Ammon's horn (tissue), 1 donor: ENCODE data around the gene C9orf50.

Experiments
- DNase-seq: peaks from one replicate; pipeline ENCODE4 v3.0.0-alpha.2; 2016; ENCODE audit warnings: low spot score

Gene C9orf50

DNA sequence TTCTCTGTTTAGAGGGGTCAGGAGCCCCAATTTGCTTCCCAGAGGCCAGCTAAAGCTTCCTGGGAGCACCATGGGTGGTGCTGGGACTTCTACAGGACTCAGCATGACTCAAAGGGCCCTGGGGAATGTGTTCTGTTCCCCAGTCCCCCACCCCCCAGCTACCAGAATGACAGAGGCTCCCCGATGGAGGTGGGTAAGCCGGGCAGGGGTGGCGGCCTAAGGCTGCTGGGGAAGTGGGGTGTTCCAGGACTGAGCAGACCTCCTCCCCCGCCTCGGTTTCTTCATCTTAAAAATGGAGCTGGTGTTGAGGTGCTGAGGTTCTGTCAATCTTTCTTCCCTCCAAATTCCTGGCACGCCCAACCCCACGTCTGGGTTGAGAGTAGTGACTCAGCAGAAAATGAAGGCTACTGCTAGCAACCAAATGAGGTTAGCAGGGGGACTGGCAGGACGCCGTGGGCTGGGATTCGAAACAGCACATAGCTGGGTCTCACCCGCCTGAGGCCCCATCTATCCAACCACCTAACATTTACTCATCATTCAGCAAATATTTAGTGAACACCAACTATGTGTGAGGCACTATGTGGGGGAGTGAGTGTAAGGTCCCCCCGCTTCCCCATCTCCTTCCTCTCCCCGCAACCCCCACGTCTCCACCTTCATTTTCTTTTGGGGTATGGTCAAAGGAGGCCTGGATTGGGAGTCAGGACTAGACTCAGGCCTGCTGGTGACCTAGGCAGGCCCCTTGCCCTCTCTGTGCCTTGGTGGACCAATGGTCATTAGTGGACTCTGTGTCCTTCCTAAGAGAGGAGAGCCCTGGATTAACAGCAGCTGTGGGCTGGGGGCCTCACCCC is 50.2 kb downstream of the C9orf50 start:
- peak; percentile 61 for DNase-seq

DNA sequence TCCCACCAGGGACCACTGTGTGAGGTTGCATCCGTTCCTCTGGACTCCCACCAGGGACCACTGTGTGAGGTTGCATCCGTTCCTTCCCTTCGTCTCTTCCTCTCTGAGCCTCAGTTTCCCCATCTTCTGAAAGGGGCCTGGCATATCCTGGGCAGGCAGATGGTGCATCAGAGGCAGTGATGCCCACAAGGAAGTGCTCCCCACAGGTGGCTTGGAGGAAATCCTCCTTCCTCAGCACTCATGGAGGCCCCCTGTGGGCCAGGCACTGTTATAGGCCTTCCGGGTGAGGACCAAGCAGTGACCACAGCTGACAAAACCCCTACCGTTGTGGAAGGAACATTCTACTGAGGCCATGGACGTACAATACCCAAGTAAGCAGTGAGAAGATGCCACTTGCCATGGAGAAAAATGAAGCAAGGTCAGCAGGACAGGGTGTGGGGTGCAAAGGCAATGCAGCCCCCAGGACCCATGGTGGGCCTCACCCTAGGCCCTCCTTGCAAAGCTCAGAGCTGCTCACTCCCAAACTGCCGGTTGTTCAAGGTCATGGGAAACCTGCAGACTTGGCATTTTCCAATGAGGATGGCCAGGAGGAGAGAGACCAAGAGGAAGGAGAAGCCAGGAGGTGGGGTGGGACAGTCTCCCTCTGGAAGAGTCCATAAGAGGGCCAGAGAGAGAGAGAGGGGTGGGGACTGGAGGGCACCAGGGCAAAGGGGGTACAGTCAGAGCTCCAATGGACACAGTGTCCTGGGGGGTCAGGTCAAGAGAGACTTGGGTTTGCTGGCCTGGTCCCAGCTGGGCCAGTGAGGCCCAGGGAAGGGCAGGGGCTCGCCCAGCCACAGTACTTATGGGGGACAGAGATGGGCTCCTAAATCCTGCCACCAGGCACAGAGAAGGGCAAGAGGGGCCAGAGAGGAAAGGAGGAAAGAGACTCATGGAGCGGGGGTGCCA is 51.1 kb downstream of the C9orf50 start:
- no peak for DNase-seq

DNA sequence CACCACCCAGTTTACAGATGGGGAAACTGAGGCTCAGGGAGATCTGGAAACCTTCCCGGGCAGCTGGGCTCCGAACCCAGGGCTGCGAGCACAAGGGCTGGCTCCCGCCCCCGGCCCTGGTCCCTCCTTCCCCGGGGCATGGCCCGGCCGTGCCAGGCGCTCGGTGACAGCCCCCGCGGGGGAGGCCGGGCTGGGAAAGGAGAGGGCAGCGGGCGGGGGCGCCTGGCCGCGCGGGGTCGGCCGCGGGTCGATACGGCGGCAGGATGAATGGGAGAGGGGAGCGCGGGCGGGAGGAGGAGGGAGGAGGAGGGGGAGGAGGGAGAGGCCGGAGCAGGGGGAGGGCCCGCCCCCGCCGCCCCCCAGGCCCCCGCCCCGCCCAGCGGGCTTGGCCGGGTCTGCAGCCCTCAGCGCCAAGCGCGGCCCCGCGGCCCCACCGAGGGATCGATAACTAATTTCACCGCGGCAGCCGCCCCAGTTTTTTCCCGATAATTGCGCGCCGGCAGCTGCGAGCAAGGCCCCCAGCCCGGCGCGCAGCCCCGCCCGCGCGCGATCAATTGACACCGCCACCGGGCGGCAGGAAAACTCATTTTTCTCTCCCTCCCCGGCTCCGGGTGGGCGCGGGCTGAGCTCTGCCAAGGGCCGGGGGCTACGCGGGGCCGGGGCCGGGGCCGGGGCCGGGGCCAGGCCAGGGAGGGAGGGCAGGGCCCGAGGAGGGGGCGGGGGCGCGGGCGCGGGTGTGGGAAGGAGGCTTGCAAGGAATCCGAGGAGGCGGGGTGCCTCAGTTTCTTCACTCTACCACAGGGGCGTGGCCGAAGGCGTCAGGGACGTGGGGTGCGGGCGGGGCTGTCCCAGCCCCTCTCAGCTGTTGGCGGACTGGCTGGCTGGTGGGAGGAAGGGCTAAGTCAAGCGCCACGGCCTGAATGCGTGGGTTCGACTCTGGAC is 52.1 kb downstream of the C9orf50 start:
- DNase-seq = peak; percentile 28

DNA sequence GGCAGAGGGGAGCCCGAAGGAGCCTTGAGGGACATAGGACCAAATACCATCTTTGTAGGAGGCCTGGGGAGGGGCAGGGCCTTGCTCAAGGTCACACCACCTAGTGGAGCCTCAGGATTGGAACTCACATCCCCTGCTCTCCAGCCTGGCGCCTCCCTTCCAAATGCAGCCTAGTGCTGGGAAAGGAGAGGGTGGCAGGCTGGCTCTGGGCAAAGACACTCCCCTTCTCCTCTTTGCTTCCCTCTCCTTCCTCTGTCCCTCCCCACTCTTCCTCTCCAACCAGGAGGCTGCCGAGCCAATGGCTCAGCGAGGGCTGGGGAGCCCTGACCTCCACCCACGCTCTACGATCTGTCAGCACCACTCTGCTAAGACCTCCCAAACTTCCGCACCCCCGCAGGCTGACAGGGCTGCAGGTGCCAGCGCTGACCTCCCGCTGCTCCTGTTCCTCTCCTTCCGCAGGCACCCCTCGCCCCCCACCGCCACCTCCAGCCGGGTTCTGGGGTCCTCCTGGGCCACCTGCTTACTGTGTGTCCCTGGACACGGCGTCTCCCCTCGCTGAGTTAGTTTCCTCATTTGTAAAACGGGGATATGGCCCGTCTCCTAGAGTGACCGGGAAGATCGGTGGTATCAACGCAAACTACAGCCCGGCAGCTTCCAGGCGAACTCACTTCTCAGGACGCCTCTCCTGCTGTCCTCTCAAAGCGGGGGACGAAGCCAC is 52.9 kb downstream of the C9orf50 start:
- peak; percentile 62 for DNase-seq

DNA sequence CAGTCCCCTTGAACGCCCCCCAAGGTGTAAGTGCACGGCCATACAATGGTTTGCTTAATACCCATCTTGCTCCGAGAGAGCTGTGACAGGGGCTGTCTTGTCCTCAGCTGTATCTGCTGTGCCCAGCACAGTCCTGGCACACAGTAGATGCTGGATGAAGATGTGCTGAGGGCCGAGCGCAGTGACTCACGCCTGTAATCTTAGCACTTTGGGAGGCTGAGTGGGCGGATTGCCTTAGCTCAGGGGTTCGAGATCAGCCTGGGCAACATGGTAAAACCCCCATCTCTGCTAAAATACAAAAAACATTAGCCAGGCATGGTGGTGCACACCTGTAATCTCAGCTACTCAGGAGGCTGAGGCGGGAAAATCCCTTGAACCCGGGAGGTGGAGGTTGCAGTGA is 53.6 kb downstream of the C9orf50 start:
- DNase-seq = no peak

DNA sequence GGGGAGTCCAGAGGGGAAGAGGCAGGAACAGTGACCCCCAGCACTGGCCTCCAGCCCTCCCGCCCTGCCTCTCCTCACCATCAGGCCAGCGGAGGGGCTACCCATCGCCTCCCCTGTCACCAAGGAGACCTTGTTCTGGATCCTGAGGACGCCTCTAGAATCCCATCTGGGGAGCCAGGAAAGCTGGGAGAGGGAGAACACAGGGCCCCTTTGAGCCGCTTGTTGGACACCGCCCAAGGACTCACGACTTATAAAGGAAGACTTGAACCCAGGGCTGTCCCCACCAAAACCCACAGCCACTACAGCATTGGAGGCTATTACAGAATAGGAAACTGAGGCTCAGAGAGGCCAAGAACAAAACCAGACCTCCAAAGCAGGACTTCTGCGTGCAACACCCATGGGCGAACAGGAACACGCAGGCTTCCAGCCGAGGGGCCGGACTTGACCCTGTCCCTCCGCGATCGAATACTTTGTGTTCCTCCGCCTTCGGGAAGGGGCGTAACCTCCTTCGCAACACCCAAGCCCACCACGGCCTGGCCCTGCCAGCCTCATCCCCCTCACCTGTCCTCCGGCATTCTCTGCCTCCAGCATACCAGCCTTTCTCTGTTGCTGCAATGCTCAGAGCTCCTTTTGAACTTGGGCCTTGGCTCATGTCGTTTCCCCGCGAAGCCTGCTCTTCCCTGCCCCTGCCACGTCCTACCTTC is 54.2 kb downstream of the C9orf50 start:
- no peak for DNase-seq

DNA sequence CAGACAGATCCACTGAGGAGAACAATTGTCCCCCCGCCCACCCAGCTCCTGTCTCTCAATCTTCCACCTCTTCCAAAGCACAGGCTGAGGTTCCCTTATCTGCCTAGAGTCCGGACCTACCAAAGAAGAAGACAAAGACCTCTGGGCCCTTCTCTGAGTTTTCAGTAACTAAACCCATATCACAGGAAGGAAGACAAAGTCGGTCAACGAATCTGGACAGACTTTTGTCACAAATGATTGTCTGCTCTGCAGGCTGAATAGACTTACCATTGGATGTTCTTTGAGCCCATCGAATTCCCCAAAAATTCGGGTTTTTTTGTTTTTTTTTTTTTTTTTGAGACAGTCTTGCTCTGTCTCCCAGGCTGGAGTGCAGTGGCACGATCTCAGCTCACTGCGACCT is 58.0 kb downstream of the C9orf50 start:
- no peak for DNase-seq

DNA sequence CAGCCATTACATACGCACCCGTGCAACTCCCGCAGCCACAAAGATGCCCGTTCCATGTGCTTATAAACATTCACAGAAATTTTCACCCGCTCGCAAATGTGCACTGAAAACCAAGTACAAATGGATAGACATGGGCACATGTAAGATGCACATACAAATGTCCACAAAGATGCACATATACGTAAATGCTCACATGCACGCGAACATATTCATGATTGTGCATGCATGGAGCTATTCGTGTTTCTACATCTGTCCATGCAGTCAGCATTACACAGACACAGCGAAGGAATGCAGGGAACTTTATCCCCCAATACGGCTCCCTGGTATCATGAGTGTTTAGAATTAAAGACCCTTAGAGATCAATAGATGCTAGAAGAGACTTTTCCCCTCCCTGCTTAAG is 58.4 kb downstream of the C9orf50 start:
- DNase-seq = no peak
